Renal cortex interstitium (tissue), 11 donors: ENCODE data around the gene SIMC1. TPM values are rescaled to one million over a fixed set of nuclear protein-coding genes. Genes with fewer than 3 reads are reported as not detected.
"Not testable (repeated sequence)": the region's sequence is repeated elsewhere in the genome, so short reads cannot be mapped to it uniquely, and the experiment has no call there.

ENCODE experiments used
- DNase-seq, 11 donors: peaks; one replicate each; pipeline ENCODE4 v3.0.0-alpha.2; 2013; ENCODE audit warnings: low read depth in 9 of 11, low spot score in 4 of 11; ENCODE audit errors: extremely low read depth in 1 of 11
- polyA plus RNA-seq, 3 donors: library from polyadenylated mRNA; unstranded; fragments of 120-200 nt; gene quantifications; one replicate each; pipeline ENCODE4 v1.2.1, GENCODE V29; 2013; ENCODE audit not compliant: insufficient read length in 3 of 3

The SIMC1 gene
- polyA plus RNA-seq, 3 donors: 19.5 to 23.9 (median 20.9) TPM

DNA sequence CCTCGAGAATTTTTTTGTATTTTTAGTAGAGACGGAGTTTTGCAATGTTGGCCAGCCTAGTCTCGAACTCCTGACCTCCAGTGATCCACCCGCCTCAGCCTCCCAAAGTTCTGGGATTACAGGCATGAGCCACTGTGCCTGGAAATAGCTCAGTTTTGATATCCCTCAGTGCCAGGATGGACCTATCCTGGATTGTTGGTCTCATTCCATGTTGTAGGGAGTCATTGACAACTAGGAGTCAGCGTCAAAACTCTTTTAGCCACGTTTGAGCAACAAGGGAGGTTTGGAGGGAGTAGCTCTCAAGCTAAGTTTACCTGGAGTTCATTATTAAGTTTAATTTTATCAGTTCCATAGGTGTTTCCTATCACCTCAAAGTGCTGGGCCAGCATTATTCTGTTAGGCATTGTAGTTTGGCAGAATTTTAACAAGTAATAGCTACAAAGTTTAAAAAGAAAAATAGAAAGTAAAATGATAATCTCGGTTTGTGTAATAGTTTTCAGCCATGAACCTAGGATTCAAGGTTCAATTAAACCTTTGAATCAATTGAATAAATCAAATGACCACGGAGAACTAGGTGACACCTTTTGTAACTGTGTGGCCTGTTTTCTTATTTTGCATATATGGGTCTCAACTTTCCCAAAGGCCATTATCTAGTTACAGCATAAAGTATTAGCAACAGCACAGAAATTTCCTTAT lies 15.3 kb downstream of the SIMC1 start:
- not testable (repeated sequence) for DNase-seq

GRCh38 chr5:176254066-176254393 lies 15.8 kb downstream of the SIMC1 start:
- DNase-seq: not testable (repeated sequence)

DNA sequence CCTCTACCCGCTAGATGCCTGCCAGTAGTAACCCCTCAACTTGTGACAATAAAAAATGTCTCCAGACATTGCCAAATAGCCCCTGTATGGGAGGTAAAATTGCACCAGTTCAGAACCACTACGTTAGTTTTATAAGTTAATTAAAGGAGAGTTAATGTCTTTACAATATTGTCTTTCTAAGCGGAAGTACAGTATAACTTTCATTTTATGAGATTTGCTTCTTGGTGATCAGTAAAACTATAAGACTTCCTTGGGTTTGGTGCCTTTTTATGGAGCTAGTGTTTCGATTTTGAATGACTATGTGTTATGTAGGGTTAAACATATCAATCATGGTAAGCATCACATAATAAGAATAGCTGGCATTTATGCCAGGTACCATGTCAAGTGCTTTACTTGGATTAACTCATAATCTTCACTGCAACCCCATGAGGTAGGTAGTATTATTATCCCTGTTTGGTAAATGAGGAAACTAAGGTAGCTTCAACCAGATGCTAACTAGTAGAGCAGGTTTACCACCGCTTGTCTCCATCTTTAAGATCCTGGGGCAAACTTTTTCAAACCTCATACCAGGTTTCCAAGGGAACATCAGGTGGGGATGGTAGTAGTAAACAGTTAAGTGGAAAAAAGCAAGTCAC lies 19.8 kb downstream of the SIMC1 start:
- not testable (repeated sequence) for DNase-seq

GRCh38 chr5:176260682-176261081 lies 22.5 kb downstream of the SIMC1 start:
- DNase-seq: not testable (repeated sequence)

DNA sequence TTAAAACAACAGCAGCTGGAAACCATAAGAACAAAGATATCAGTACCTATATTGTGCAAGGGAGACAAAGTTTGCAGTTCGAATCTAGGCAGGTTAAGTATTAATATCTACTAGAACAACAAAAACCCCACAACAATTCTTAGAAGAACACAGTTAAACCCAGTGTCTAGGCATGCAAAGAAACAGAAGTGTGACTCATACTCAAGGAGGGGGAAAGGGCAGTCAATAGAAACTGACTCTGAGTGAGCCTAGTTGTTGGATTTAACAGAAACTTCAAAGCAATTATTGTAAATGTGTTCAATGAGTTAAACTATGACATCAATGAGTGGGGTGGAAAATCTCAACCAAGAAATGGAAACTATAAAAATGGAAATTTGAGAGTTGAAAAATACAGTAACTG lies 28.2 kb downstream of the SIMC1 start:
- DNase-seq: not testable (repeated sequence)

DNA sequence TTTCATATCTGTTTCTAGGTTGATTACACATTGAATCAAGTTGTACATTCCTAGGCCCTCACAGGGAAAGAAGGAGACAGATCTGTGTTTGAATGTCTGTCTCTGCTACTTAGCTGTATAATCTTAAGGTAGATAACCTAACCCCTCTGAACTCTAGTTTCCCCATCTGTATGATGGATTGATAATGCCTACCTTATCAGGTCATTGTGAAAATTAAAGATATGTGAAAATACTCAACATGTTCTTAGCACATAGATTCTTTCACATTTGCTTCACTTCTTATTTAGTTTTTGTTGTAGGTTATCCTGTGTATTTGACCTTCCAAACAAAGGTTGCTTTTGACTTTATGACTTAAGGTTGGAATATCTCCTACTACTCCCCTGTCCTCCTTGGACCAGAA lies 50.8 kb downstream of the SIMC1 start:
- DNase-seq: not testable (repeated sequence)

DNA sequence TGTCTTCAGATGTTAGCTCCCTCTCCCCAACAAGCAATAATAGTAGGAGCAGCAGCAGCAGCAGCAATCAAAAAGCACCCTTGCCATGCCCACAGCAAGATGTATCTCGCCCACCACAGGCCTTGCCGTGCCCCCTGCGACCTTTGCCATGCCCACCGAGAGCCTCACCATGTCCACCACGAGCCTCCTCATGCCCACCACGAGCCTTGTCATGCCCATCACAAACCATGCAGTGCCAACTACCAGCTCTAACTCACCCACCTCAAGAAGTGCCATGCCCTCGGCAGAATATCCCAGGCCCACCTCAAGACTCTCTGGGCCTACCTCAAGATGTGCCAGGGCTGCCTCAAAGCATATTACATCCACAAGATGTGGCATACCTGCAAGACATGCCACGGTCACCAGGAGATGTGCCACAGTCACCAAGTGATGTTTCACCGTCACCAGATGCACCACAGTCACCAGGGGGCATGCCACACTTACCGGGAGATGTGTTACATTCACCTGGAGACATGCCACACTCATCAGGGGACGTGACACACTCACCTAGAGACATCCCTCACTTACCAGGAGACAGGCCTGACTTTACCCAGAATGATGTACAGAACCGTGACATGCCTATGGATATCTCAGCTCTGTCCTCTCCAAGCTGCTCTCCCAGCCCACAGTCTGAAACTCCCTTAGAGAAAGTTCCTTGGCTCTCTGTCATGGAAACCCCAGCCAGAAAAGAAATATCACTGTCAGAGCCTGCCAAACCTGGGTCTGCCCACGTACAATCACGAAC lies 52.0 kb downstream of the SIMC1 start:
- not testable (repeated sequence) for DNase-seq

- not testable (repeated sequence) for DNase-seq
Observed at GRCh38 chr5:176305356-176305755, 67.1 kb downstream of the SIMC1 start.

DNA sequence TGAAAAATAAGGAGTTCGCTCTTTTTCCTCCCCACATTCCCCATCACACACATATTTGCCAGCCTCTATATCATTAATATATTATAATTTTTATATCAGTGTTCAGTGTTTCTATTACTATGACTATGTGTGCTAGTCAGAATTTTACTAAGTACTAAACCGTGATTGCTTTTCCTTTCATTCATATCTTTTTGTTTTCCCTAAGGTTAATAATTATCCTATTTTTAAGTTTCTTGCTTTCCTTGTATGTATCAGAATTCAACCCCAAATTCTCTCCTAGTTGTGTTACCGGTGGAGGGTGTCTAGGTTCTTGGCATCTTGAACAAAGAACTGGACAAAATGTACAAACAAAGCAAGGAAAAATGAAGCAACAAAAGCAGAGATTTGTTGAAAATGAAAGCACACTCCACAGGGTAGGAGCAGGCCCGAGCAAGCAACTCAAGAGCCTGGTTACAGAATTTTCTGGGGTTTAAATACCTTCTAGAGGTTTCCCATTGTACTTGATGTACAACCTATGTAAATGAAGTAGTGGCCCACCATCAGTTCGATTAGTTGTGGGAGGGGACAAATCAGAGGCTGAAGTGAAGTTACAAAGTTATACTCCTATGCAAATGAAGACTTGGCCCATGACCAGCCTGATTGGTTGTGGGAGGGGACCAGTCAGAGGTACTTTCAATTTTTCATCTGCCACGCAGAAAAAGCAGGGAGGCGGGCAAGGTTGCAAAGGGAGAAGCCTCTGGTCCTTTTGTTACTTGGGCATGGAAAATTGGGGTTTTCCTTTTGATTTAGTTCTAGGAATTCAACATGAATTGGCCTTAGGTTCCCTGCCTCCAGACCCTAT lies 79.5 kb downstream of the SIMC1 start:
- DNase-seq: no peak

- no peak for DNase-seq
Observed at GRCh38 chr5:176319827-176320554, 81.8 kb downstream of the SIMC1 start.

DNA sequence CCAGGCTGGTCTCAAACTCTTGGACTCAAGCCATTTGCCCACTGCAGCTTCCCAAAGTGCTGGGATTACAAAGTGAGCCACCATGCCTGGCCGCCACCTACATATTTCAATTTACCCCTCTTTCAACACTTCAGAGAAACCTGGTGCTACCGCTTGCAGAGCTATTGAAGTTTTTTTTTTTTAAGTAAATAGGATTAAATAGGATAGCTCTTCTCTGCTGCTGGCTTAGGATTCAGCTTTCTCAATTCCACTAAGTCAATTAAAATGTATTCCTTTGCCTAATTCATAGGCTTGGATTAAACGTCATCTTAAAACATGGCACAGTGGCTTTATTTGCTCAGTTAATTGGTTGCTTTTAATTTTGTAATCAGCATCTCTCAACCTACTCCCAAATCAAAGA lies 82.4 kb downstream of the SIMC1 start:
- DNase-seq: no peak

GRCh38 chr5:176334031-176334770 lies 96.0 kb downstream of the SIMC1 start:
- no peak for DNase-seq

DNA sequence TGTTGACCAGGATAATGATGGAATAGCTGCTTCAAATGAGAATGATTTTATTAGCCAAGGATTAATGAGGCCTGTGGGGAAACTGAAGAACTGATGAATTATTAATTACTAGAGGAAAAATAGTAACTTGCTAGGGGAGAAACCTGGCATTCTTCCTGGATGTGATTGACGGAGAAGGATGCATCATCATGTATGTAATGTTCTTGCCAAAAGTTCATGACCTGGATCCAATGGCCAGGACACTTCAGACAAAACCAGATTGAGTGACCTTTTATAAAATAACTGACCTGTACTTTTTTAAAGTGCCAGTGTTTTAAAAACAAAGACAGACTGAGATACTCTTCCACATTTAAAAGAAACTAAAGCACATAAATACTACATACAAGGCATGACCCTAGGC lies 99.7 kb downstream of the SIMC1 start:
- no peak for DNase-seq

DNA sequence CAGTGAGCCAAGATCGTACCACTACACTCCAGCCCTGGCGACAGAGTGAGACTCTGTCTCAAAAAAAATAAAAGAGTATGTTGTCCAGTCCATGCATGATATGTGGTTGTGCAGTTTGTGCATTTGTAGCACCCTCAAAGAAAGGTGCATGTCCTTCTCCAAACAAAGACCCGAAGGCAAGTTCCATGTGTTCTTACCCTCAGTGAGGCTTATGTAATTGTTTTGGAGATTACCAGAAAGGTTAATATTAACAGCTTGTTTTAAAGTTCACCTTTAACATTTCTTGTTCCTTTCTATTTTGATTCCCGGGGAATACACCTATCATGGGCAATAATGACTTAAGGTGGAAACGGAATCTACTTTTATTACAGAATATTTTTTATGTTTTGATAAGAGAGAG lies 101.1 kb downstream of the SIMC1 start:
- no peak for DNase-seq

DNA sequence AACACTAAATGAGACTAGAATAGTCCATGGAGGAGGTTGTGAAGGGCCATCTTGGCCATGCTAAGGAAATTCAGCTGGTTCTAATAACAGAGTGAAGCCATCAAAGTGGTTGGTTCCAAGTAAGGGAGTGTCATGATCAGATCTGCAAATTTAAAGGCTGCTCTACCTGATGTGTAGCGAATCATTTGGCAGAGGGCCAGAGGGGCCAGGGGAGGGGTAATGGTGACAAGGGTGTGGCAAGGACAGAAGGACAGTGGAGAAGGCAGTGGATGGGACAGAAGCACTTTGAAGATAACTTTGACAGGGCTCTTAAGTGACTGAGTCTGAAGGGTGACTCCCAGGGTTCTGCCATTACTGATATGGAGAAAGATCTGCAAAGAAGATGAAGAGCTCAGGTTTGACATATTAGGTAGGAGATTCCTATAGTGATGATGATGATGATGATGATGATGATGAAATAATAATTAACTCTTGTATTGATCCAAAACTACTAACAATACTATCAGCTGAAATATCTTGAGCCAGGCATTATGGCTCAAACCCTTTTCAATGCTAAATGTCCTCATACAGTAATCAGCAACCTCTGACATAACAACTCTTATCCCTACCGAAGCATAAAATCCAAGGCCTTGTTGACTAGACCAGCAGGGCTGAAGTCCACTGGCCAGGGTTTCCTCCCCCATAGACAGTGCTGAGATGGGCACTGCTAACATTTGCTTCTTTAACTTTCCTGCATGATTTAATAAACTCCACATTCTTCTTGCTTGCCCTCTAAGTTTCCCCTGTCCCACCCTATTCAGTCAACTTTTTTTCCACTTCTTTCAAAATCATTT lies 103.3 kb downstream of the SIMC1 start:
- no peak for DNase-seq

- DNase-seq: no peak
Observed at GRCh38 chr5:176342158-176342483, 103.9 kb downstream of the SIMC1 start.

DNA sequence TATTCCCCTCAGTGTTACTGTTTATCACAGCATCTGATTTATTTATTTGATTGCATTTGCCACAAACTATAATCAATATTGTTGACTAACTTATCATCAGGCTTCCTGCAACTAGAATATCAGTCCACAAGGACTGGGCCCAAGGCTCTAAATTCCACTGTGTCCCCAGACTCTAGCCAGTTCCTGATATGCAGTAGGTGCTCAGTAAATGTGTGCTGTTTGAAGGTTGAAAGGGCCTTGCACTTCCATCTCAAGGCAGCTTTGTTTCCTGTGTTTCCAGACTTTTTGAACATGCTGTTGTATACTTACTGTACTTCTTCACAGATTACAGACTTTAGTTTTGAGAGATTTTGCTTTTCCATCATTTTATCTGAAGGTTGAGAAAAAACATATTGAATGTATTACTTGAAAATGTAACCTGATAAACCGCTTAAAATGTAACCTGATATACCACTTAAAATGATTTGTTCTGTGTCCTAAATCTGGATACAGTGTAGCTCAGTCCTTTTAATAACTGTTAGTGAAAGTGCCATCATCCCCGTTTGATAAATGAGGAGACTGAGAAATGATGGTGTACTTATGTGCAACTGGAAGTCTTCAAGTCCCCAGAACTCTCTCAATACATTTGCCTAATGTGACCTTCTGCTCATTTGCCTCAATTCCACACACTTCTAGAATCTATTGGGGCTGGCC lies 104.7 kb downstream of the SIMC1 start:
- DNase-seq: no peak
